Glutamatergic neuron (in vitro differentiated cells): ENCODE results near the gene RAB3GAP1. TPM values are rescaled to one million over a fixed set of nuclear protein-coding genes. Genes with fewer than 3 reads are reported as not detected.
"Not testable (repeated sequence)": the region's sequence is repeated elsewhere in the genome, so short reads cannot be mapped to it uniquely, and the experiment has no call there.

Experiments
- DNase-seq: peaks from one replicate; pipeline ENCODE4 v3.0.0; 2022
- H3K27ac Mint-ChIP-seq: one replicate; pipeline ENCODE4 v1.8.0; 2020; ENCODE audit warnings: mild to moderate bottlenecking, mixed read lengths, inconsistent platforms; ENCODE audit not compliant: unreplicated experiment
- H3K27me3 Mint-ChIP-seq: one replicate; pipeline ENCODE4 v1.8.0; 2020; ENCODE audit warnings: mild to moderate bottlenecking, moderate library complexity, mixed read lengths, inconsistent platforms; ENCODE audit not compliant: unreplicated experiment
- H3K36me3 Mint-ChIP-seq: one replicate; pipeline ENCODE4 v1.8.0; 2020; ENCODE audit warnings: mild to moderate bottlenecking, mixed read lengths, inconsistent platforms; ENCODE audit not compliant: unreplicated experiment
- H3K4me1 Mint-ChIP-seq: one replicate; pipeline ENCODE4 v1.8.0; 2020; ENCODE audit warnings: mild to moderate bottlenecking, low read depth, mixed read lengths, inconsistent platforms; ENCODE audit not compliant: unreplicated experiment
- H3K4me3 Mint-ChIP-seq: one replicate; pipeline ENCODE4 v1.8.0; 2020; ENCODE audit warnings: mild to moderate bottlenecking, mixed read lengths, inconsistent platforms; ENCODE audit not compliant: unreplicated experiment
- H3K9me3 Mint-ChIP-seq: one replicate; pipeline ENCODE4 v1.8.0; 2020; ENCODE audit warnings: mild to moderate bottlenecking, moderate library complexity, mixed read lengths, inconsistent platforms; ENCODE audit not compliant: unreplicated experiment
- CTCF ChIP-seq: fragments of 200-600 bp; sonication (generic); IDR thresholded peaks from one replicate; pipeline ENCODE4 v1.5.0; 2021; ENCODE audit not compliant: partially characterized antibody, unreplicated experiment
- total RNA-seq: library from RNA; stranded (reverse); fragmentation: NEBNext Ultra II Directional; extraction: Animal tissue kit (Norgen Biotek cat#: 25700); gene quantifications from one replicate; pipeline ENCODE4 v1.2.1, GENCODE V29; 2021; ENCODE audit not compliant: unreplicated experiment

Gene RAB3GAP1
- total RNA-seq, 1 donor from 2014 or later, result 30.7 TPM

- peaks cover 1% of the 10 kb centered on the region for H3K27me3 Mint-ChIP-seq
- H3K4me1 Mint-ChIP-seq, result no peaks in the 10 kb centered on the region
- H3K36me3 Mint-ChIP-seq, result peaks cover 7% of the 10 kb centered on the region
- peaks cover 5% of the 10 kb centered on the region for H3K9me3 Mint-ChIP-seq
- DNase-seq, result no peak
- TF ChIP-seq CTCF, result no peak
- no peak overlapping the region for H3K27ac Mint-ChIP-seq
- H3K4me3 Mint-ChIP-seq, result no peak overlapping the region
Measured at GRCh38 chr2:135121016-135121657, 69.0 kb downstream of the RAB3GAP1 start.

- H3K9me3 Mint-ChIP-seq, H3K36me3 Mint-ChIP-seq, DNase-seq, H3K4me1 Mint-ChIP-seq, H3K27ac Mint-ChIP-seq, H3K4me3 Mint-ChIP-seq, H3K27me3 Mint-ChIP-seq: not testable (repeated sequence)
Measured at GRCh38 chr2:135121658-135122039, 69.6 kb downstream of the RAB3GAP1 start.

- Mint-ChIP-seq H3K4me3 (no peak overlapping the region), H3K27ac (no peak overlapping the region), H3K4me1 (no peaks in the 10 kb centered on the region), H3K27me3 (no peaks in the 10 kb centered on the region), H3K9me3 (no peaks in the 10 kb centered on the region), H3K36me3 (no peaks in the 10 kb centered on the region)
- TF ChIP-seq CTCF, result no peak
- DNase-seq, result no peak
Measured at GRCh38 chr2:135124924-135125886, 73.1 kb downstream of the RAB3GAP1 start.

- no peak overlapping the region for H3K4me3 Mint-ChIP-seq
Measured at GRCh38 chr2:135125940-135126339, 73.8 kb downstream of the RAB3GAP1 start.

GRCh38 chr2:135130751-135131150 lies 78.7 kb downstream of the RAB3GAP1 start:
- no peak overlapping the region for H3K27ac Mint-ChIP-seq
- no peak for TF ChIP-seq CTCF
- H3K36me3 Mint-ChIP-seq, result peaks cover 4% of the 10 kb centered on the region
- H3K27me3 Mint-ChIP-seq, result no peaks in the 10 kb centered on the region
- no peak overlapping the region for H3K4me3 Mint-ChIP-seq
- H3K4me1 Mint-ChIP-seq, result no peaks in the 10 kb centered on the region
- DNase-seq, result no peak
- no peaks in the 10 kb centered on the region for H3K9me3 Mint-ChIP-seq

More at GRCh38 chr2:135125940-135126339, 73.8 kb downstream of the RAB3GAP1 start:
- Mint-ChIP-seq H3K27me3 (no peaks in the 10 kb centered on the region), H3K4me1 (no peaks in the 10 kb centered on the region), H3K9me3 (no peaks in the 10 kb centered on the region), H3K27ac (no peak overlapping the region), H3K36me3 (no peaks in the 10 kb centered on the region)
- TF ChIP-seq CTCF, result no peak
- no peak for DNase-seq
